Colonic mucosa (tissue), 4 donors: ENCODE data around the gene RGS16. TPM values are rescaled to one million over a fixed set of nuclear protein-coding genes. Genes with fewer than 3 reads are reported as not detected.

Experiments
- DNase-seq: peaks from one replicate; pipeline ENCODE4 v3.0.0-alpha.2; 2020
- H3K27ac ChIP-seq: fragments of 200-600 bp; one replicate; pipeline ENCODE4 v1.8.0; 2021
- H3K27me3 ChIP-seq: fragments of 200-600 bp; one replicate; pipeline ENCODE4 v1.8.0; 2021
- H3K36me3 ChIP-seq: fragments of 200-600 bp; one replicate; pipeline ENCODE4 v1.8.0; 2021
- H3K4me1 ChIP-seq: fragments of 200-600 bp; one replicate; pipeline ENCODE4 v1.8.0; 2021; ENCODE audit warnings: mild to moderate bottlenecking
- H3K4me3 ChIP-seq: fragments of 200-600 bp; one replicate; pipeline ENCODE4 v1.8.0; 2021
- H3K9ac ChIP-seq, 2 donors: one replicate each; pipeline ENCODE4 v1.7.0; 2013; ENCODE audit warnings: control low read depth in 2 of 2, low read depth in 2 of 2, low read length in 2 of 2
- H3K9me3 ChIP-seq: fragments of 200-600 bp; one replicate; pipeline ENCODE4 v1.8.0; 2021
- intact Hi-C: fragments of 100-400 bp; cut with DNase I; formaldehyde crosslinking; loops from one replicate; pipeline ENCODE4 v1.14.1; 2022
- total RNA-seq, 2 donors: library from RNA; stranded (reverse); fragmentation: NEBNext Ultra II Directional in 1 of 2; extraction: Animal tissue kit (Norgen Biotek cat#: 25700) in 1 of 2; gene quantifications; one replicate each; pipeline ENCODE4 v1.2.1, GENCODE V29; 2021
- TF ChIP-seq, protein P1 (sequence below): fragments of 200-600 bp; IDR thresholded peaks from one replicate; pipeline ENCODE4 v1.8.0; 2022; ENCODE audit warnings: antibody characterized with exemption, mild to moderate bottlenecking
- donor health status: healthy.
- donor health status: DM: no; HTN: no; CAD: no.
- donor health status: DM: no; HTN: no; CAD: no.

RGS16 gene
- total RNA-seq, 2 donors from 2014 or later = 0.77 to 1.6 TPM

DNA sequence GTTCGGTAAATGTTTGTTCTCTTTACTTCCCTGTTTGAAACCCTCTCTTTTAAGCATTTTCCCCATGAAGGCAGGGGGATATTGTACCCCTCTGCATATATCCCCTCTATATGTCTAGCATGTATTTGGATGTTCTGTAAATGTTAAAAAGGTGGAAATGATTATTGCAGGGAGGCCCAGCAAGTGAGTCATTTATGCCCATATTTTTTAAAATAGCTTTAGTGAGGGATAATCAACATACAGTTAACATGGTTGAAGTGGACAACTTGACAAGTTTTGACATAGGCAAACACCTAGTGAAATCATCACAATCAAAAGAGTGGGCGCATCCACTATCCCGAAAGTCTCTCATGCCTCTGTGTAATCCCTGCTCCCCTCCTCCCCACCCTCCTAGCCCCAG is 20.8 kb upstream of the RGS16 start:
- Histone ChIP-seq H3K4me1 (no peaks in the 10 kb centered on the region), H3K9me3 (no peaks in the 10 kb centered on the region), H3K4me3 (no peak overlapping the region), H3K27ac (no peak overlapping the region), H3K9ac (no peak overlapping the region), H3K27me3 (no peaks in the 10 kb centered on the region), H3K36me3 (no peaks in the 10 kb centered on the region)
- no peak for DNase-seq
- intact Hi-C loops = no loop called here
- TF ChIP-seq, protein P1, sequence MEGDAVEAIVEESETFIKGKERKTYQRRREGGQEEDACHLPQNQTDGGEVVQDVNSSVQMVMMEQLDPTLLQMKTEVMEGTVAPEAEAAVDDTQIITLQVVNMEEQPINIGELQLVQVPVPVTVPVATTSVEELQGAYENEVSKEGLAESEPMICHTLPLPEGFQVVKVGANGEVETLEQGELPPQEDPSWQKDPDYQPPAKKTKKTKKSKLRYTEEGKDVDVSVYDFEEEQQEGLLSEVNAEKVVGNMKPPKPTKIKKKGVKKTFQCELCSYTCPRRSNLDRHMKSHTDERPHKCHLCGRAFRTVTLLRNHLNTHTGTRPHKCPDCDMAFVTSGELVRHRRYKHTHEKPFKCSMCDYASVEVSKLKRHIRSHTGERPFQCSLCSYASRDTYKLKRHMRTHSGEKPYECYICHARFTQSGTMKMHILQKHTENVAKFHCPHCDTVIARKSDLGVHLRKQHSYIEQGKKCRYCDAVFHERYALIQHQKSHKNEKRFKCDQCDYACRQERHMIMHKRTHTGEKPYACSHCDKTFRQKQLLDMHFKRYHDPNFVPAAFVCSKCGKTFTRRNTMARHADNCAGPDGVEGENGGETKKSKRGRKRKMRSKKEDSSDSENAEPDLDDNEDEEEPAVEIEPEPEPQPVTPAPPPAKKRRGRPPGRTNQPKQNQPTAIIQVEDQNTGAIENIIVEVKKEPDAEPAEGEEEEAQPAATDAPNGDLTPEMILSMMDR = no peak

DNA sequence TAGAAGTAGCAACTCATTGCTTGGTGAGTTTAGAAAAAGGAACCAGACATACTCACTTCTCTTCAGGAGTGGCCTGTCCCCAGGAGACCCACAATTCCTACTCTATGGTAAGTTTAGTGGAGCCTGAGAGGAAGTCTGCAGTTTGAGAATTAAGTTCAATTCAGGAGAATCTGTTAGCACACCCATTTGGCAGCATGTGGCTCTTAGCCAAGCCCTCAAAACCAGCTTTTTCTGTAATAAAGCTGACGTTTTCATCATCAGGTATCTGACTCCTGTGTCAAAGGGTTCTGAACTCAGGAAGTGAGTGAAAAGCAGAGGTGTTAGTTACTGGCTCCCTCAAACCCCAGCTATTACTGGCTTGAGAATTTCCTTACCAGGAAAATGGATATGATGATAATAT is 20.4 kb upstream of the RGS16 start:
- DNase-seq = no peak
- Histone ChIP-seq H3K9me3 (no peaks in the 10 kb centered on the region), H3K27ac (no peak overlapping the region), H3K27me3 (no peaks in the 10 kb centered on the region), H3K4me1 (no peaks in the 10 kb centered on the region), H3K4me3 (no peak overlapping the region), H3K9ac (no peak overlapping the region), H3K36me3 (no peaks in the 10 kb centered on the region)
- TF ChIP-seq, protein P1 = no peak
- intact Hi-C loops = no loop called here

DNA sequence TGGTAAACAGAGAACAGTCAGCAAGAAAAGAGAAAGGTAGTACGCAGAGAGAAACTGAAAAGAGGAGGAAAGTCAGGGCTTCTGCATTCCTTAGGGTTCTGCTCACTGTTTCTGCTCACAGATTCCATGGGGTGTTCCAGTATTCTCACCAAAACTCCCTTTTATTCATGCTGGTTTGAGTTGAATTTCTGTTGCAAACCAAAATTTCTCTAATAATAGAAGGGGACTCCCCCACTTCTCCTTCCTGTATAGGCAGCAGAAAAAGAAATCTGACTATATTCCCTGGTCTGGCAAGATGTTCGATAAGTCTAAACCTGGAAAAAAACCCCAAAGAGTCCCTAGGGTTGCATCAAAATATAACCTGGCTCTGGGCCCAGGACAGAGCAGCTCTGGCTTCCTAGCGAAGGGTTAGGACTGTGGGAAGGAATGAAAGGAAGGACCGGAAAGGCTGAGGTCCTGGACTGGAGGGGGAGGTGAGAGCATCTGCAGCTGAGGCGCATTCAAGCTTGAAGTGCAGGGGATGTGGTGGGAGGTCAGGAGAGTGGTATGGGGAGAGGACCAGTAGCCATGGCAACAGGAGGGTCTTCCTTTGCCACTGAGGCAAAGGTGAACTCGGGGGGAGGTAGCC is 18.8 kb upstream of the RGS16 start:
- Histone ChIP-seq H3K27me3 (no peaks in the 10 kb centered on the region), H3K27ac (no peak overlapping the region), H3K9ac (no peak overlapping the region), H3K4me1 (no peaks in the 10 kb centered on the region), H3K36me3 (no peaks in the 10 kb centered on the region), H3K4me3 (no peak overlapping the region), H3K9me3 (no peaks in the 10 kb centered on the region)
- TF ChIP-seq, protein P1 = no peak
- no peak for DNase-seq
- intact Hi-C loops = no loop called here

DNA sequence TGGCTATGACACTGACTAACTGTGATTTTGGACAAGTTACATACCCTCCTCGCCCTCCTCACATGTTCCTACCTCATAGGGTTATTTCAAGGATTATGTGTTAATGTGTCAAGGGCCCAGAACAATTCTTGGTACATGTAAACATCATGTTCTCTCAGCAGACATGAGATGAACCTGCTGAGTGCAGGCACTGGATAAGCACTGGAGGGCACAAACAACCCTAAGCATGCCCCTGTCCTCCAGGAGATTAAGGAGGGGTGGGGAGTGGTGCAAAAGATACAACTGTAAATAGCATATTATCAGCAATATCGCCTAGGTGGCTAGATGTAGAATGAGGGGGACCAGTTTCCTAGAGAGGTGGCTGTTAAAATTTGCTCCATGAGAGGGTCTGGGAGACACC is 17.7 kb upstream of the RGS16 start:
- TF ChIP-seq, protein P1 = no peak
- no peak overlapping the region for H3K9ac ChIP-seq
- H3K27me3 ChIP-seq = no peaks in the 10 kb centered on the region
- no peak for DNase-seq
- H3K27ac ChIP-seq = no peak overlapping the region
- H3K4me1 ChIP-seq = no peaks in the 10 kb centered on the region
- H3K9me3 ChIP-seq = no peaks in the 10 kb centered on the region
- H3K36me3 ChIP-seq = no peaks in the 10 kb centered on the region
- intact Hi-C loops = no loop called here
- H3K4me3 ChIP-seq = no peak overlapping the region

DNA sequence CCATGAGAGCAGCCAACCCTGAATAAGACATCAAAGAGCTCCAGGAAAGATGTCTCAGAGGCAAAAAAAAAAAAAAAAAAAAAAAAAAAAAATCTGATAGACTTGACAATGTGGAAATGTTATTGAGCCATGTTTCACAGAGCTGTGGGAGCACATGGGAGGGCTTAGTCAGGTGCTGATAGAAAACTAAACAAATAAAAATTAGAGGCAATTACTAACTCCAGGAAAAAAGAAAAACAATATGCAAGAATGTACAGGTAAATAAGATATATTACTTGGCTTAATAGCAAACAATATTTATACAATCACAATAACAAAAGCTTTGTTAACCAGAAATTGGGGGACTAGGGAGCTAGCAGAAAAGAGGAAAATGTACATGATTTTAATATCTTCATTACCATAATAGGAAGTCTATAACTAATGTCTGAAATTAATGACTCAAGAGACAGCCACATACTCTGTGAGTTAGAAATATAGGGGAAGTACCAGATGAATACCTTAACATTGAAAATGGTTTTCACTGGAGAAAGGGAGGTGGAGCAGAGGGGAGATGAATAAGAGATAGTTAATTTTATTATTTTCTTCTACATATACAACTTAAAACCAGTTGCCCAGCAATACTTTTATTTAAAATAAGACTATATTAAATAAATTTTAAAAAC is 16.9 kb upstream of the RGS16 start:
- TF ChIP-seq, protein P1 = no peak
- no peak for DNase-seq

More for the DNA sequence above, 16.9 kb upstream of the RGS16 start:
- intact Hi-C loops = no loop called here
- Histone ChIP-seq H3K9ac (no peak overlapping the region), H3K4me1 (peaks cover 1% of the 10 kb centered on the region), H3K27me3 (no peaks in the 10 kb centered on the region), H3K4me3 (no peak overlapping the region), H3K27ac (no peak overlapping the region), H3K36me3 (no peaks in the 10 kb centered on the region), H3K9me3 (no peaks in the 10 kb centered on the region)
